Astrocyte (in vitro differentiated cells and primary cell): ENCODE measurements around the gene ANKH. TPM values are rescaled to one million over a fixed set of nuclear protein-coding genes. Genes with fewer than 3 reads are reported as not detected.

ENCODE experiments used
- DNase-seq: peaks from one replicate; pipeline ENCODE4 v3.0.0-alpha.2; 2010; ENCODE audit warnings: low read depth
- FAIRE-seq: peaks from 2 replicates; lab custom pipeline; 2011; peaks lifted over from hg19 to GRCh38; lab: Jason Lieb, UNC
- H2AFZ ChIP-seq: 2 replicates; pipeline ENCODE4 v1.6.0; 2012; ENCODE audit warnings: low read depth, low read length, inconsistent platforms
- H3K27ac ChIP-seq: 2 replicates; pipeline ENCODE4 v1.5.1; 2011; ENCODE audit warnings: low read depth, low read length, inconsistent platforms
- H3K27me3 ChIP-seq: 2 replicates; pipeline ENCODE4 v1.6.0; 2011; ENCODE audit warnings: low read length, inconsistent platforms; ENCODE audit not compliant: insufficient read depth
- H3K36me3 ChIP-seq: 2 replicates; pipeline ENCODE4 v1.5.1; 2011; ENCODE audit warnings: low read length, inconsistent platforms; ENCODE audit not compliant: insufficient read depth
- H3K4me1 ChIP-seq: 2 replicates; pipeline ENCODE4 v1.5.1; 2011; ENCODE audit warnings: low read length, inconsistent platforms; ENCODE audit not compliant: insufficient read depth
- H3K4me2 ChIP-seq: 2 replicates; pipeline ENCODE4 v1.6.0; 2012; ENCODE audit warnings: low read length, inconsistent platforms
- H3K4me3 ChIP-seq: 2 replicates; pipeline ENCODE4 v1.5.1; 2011; ENCODE audit warnings: low read depth, mild to moderate bottlenecking, low read length, inconsistent platforms; ENCODE audit not compliant: insufficient read depth
- H3K79me2 ChIP-seq: 2 replicates; pipeline ENCODE4 v1.6.0; 2012; ENCODE audit warnings: mild to moderate bottlenecking, low read length, inconsistent platforms; ENCODE audit not compliant: insufficient read depth
- H3K9ac ChIP-seq: 2 replicates; pipeline ENCODE4 v1.6.0; 2012; ENCODE audit warnings: mild to moderate bottlenecking, low read length, inconsistent platforms
- H3K9me3 ChIP-seq: 2 replicates; pipeline ENCODE4 v1.5.1; 2012; ENCODE audit warnings: low read depth, mild to moderate bottlenecking, low read length, inconsistent platforms; ENCODE audit not compliant: insufficient read depth
- H4K20me1 ChIP-seq: 2 replicates; pipeline ENCODE4 v1.6.0; 2012; ENCODE audit warnings: low read length, inconsistent platforms; ENCODE audit not compliant: insufficient read depth
- H3K27ac Mint-ChIP-seq: one replicate; pipeline ENCODE4 v1.8.0; 2021; ENCODE audit warnings: mild to moderate bottlenecking, mixed read lengths; ENCODE audit not compliant: unreplicated experiment
- H3K27me3 Mint-ChIP-seq: one replicate; pipeline ENCODE4 v1.8.0; 2021; ENCODE audit warnings: low read depth, mixed read lengths; ENCODE audit not compliant: unreplicated experiment
- H3K36me3 Mint-ChIP-seq: one replicate; pipeline ENCODE4 v1.8.0; 2021; ENCODE audit warnings: low read depth, mixed read lengths; ENCODE audit not compliant: unreplicated experiment
- H3K4me1 Mint-ChIP-seq: one replicate; pipeline ENCODE4 v1.8.0; 2021; ENCODE audit warnings: low read depth, mixed read lengths; ENCODE audit not compliant: unreplicated experiment
- H3K4me3 Mint-ChIP-seq: one replicate; pipeline ENCODE4 v1.8.0; 2021; ENCODE audit warnings: mild to moderate bottlenecking, moderate library complexity, mixed read lengths; ENCODE audit not compliant: unreplicated experiment
- H3K9me3 Mint-ChIP-seq: one replicate; pipeline ENCODE4 v1.8.0; 2021; ENCODE audit warnings: mild to moderate bottlenecking, mixed read lengths; ENCODE audit not compliant: unreplicated experiment
- EZH2 ChIP-seq: IDR thresholded peaks from 2 replicates; pipeline ENCODE4 v1.6.1; 2012; ENCODE audit warnings: mild to moderate bottlenecking, low read length, inconsistent platforms; ENCODE audit not compliant: insufficient read depth
- total RNA-seq: library from RNA; stranded (reverse); gene quantifications from 2 replicates; pipeline ENCODE4 v1.2.1, GENCODE V29; 2021
- TF ChIP-seq, protein P1 (sequence below): IDR thresholded peaks from 2 replicates; pipeline ENCODE4 v1.5.1; 2011; ENCODE audit warnings: low read depth, mild to moderate bottlenecking, inconsistent platforms, low read length, moderate library complexity; ENCODE audit not compliant: insufficient read depth

The ANKH gene
- total RNA-seq, 1 donor from 2014 or later, result 15.8 TPM

DNA sequence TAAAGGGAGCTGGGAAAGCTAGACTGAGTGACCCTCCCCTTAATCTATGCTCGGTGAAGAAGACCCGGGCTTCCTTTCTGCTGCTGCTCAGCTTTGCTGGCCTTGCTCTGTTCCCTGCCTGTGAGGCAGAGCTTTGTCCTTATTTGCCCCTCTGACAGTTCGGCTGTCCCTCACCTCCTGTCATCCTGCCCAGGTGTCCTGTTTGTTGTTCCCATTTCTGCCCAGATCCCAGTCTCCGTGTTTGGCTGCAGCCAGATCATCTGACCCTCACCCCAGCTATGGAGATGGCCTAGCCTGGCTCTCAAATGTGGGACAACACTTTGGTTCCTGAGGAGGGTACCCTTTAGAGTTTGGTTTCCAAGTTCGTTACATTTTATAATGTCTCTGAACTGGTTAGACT lies 186.8 kb downstream of the ANKH start:
- Histone ChIP-seq H3K79me2 (peaks cover 3% of the 10 kb centered on the region), H2AFZ (no peak overlapping the region), H3K27ac (no peak overlapping the region), H3K9ac (no peak overlapping the region), H3K9me3 (no peaks in the 10 kb centered on the region), H4K20me1 (peaks cover 12% of the 10 kb centered on the region), H3K36me3 (peaks cover 24% of the 10 kb centered on the region), H3K27me3 (no peaks in the 10 kb centered on the region), H3K4me2 (no peak overlapping the region), H3K4me3 (no peak overlapping the region), H3K4me1 (no peaks in the 10 kb centered on the region)
- DNase-seq, result no peak
- peaks cover 14% of the 10 kb centered on the region for H3K36me3 Mint-ChIP-seq
- no peaks in the 10 kb centered on the region for H3K27me3 Mint-ChIP-seq
- no peak for FAIRE-seq
- no peak for TF ChIP-seq EZH2
- TF ChIP-seq, protein P1, sequence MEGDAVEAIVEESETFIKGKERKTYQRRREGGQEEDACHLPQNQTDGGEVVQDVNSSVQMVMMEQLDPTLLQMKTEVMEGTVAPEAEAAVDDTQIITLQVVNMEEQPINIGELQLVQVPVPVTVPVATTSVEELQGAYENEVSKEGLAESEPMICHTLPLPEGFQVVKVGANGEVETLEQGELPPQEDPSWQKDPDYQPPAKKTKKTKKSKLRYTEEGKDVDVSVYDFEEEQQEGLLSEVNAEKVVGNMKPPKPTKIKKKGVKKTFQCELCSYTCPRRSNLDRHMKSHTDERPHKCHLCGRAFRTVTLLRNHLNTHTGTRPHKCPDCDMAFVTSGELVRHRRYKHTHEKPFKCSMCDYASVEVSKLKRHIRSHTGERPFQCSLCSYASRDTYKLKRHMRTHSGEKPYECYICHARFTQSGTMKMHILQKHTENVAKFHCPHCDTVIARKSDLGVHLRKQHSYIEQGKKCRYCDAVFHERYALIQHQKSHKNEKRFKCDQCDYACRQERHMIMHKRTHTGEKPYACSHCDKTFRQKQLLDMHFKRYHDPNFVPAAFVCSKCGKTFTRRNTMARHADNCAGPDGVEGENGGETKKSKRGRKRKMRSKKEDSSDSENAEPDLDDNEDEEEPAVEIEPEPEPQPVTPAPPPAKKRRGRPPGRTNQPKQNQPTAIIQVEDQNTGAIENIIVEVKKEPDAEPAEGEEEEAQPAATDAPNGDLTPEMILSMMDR, result no peak
- H3K4me1 Mint-ChIP-seq, result peaks cover 9% of the 10 kb centered on the region
- H3K9me3 Mint-ChIP-seq, result no peaks in the 10 kb centered on the region
- H3K4me3 Mint-ChIP-seq, result no peak overlapping the region
- no peak overlapping the region for H3K27ac Mint-ChIP-seq

DNA sequence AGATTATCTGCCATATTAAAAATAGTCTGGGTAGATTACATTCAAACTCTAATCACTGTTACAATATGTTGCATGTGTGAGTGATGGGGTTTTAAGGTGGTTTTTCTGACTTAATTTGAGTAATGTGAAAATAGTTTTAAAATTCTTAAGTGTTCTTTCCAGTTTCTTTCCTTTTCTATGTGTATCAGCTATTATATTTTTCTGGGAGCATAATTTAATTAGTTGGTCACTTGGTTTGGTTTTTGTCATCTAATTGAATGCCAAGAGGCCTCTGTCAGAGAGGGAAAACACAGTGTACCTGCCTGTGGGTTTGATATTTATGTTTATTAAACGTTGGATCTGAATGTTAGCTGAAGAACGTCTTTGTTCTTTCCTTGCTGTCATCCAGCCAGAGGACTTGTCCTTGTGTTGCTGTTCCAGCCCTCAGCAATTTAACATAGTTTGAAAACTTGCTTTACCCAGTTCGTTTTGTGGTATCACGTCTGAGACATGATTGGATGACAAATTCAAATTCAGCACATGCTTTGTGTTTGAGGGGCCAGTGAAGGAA lies 187.6 kb downstream of the ANKH start:
- Histone ChIP-seq H3K36me3 (peaks cover 19% of the 10 kb centered on the region), H3K79me2 (peaks cover 8% of the 10 kb centered on the region), H3K27ac (no peak overlapping the region), H2AFZ (no peak overlapping the region), H3K9me3 (no peaks in the 10 kb centered on the region), H3K4me1 (no peaks in the 10 kb centered on the region), H3K4me2 (no peak overlapping the region), H4K20me1 (peaks cover 16% of the 10 kb centered on the region), H3K9ac (no peak overlapping the region), H3K27me3 (no peaks in the 10 kb centered on the region), H3K4me3 (no peak overlapping the region)
- FAIRE-seq, result no peak
- Mint-ChIP-seq H3K36me3 (peaks cover 9% of the 10 kb centered on the region), H3K9me3 (no peaks in the 10 kb centered on the region), H3K4me1 (peaks cover 9% of the 10 kb centered on the region), H3K27ac (no peak overlapping the region), H3K4me3 (no peak overlapping the region), H3K27me3 (no peaks in the 10 kb centered on the region)
- DNase-seq, result no peak
- TF ChIP-seq, protein P1, result no peak
- TF ChIP-seq EZH2, result no peak

DNA sequence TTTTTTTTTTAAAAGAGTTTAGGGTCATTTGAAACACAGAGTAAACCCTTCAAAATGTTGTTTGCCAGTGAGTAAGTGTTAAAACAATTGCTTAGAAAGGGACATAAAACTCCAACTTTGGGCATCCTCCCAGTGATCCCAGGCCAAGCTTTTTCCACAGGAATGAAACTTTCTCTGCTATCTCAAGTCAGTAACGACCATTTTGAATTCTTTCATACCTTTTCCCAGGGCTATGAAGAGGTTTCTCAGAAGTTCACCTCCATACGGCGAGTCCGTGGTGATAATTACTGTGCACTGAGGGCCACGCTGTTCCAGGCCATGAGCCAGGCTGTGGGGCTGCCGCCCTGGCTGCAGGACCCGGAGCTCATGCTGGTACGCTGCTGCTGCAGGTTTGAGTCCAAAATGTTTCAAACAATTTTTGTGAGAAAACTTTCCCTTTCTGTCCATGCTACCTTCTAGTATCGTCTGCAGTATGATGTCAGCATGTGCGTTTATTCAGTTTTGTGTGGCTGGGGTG lies 190.3 kb downstream of the ANKH start:
- TF ChIP-seq EZH2, result no peak
- TF ChIP-seq, protein P1, result no peak
- Histone ChIP-seq H4K20me1 (peaks cover 28% of the 10 kb centered on the region), H3K4me2 (no peak overlapping the region), H3K79me2 (peaks cover 32% of the 10 kb centered on the region), H3K27me3 (no peaks in the 10 kb centered on the region), H3K9ac (no peak overlapping the region), H3K27ac (no peak overlapping the region), H3K4me3 (no peak overlapping the region), H3K9me3 (no peaks in the 10 kb centered on the region), H3K36me3 (peaks cover 9% of the 10 kb centered on the region), H3K4me1 (peaks cover 4% of the 10 kb centered on the region), H2AFZ (no peak overlapping the region)
- Mint-ChIP-seq H3K9me3 (no peaks in the 10 kb centered on the region), H3K27ac (no peak overlapping the region), H3K36me3 (peaks cover 10% of the 10 kb centered on the region), H3K4me1 (peaks cover 12% of the 10 kb centered on the region), H3K4me3 (no peak overlapping the region), H3K27me3 (no peaks in the 10 kb centered on the region)
- peak; percentile 48 for DNase-seq
- no peak for FAIRE-seq
